HepG2 (cell line): Measurements from ENCODE around the gene REST. TPM values are rescaled to one million over a fixed set of nuclear protein-coding genes. Genes with fewer than 3 reads are reported as not detected.

ENCODE experiments used
- CCDC6 ChIP-seq: sonication (generic); formaldehyde crosslinking; IDR thresholded peaks from 2 replicates; pipeline ENCODE4 v1.8.1; 2022; ENCODE audit warnings: mild to moderate bottlenecking, missing genetic modification reagents, moderate library complexity
- FOXK2 ChIP-seq: fragments of 450-650 bp; IDR thresholded peaks from 2 replicates; pipeline ENCODE4 v1.6.1; 2016
- LBX2 ChIP-seq: sonication (generic); formaldehyde crosslinking; IDR thresholded peaks from 2 replicates; pipeline ENCODE4 v1.5.0; 2020; ENCODE audit warnings: missing genetic modification reagents, mild to moderate bottlenecking, borderline replicate concordance
- POLR2G ChIP-seq: fragments of 200-400 bp; formaldehyde crosslinking; IDR thresholded peaks from 2 replicates; pipeline ENCODE4 v1.6.1; 2018; ENCODE audit warnings: mild to moderate bottlenecking, low read depth, low read length, moderate library complexity
- SAFB2 ChIP-seq: sonication (generic); formaldehyde crosslinking; IDR thresholded peaks from 2 replicates; pipeline ENCODE4 v1.5.1; 2020; ENCODE audit warnings: missing genetic modification reagents, low read depth, mild to moderate bottlenecking, borderline replicate concordance
- SMARCC2 ChIP-seq: fragments of 450-650 bp; IDR thresholded peaks from 2 replicates; pipeline ENCODE4 v1.6.1; 2017; ENCODE audit warnings: antibody characterized with exemption, mild to moderate bottlenecking
- THYN1 ChIP-seq: sonication (generic); formaldehyde crosslinking; IDR thresholded peaks from 2 replicates; pipeline ENCODE4 v1.8.1; 2023; ENCODE audit warnings: low read depth, mild to moderate bottlenecking, moderate library complexity, missing genetic modification reagents, borderline replicate concordance
- ZBTB14 ChIP-seq: sonication (generic); formaldehyde crosslinking; IDR thresholded peaks from 2 replicates; pipeline ENCODE4 v1.4.0; 2020; ENCODE audit warnings: missing genetic modification reagents
- ZNF142 ChIP-seq: sonication (generic); formaldehyde crosslinking; IDR thresholded peaks from 2 replicates; pipeline ENCODE4 v1.4.0; 2020; ENCODE audit warnings: missing genetic modification reagents
- ZNF275 ChIP-seq: sonication (generic); formaldehyde crosslinking; IDR thresholded peaks from 2 replicates; pipeline ENCODE4 v1.8.0; 2022; ENCODE audit warnings: missing genetic modification reagents, mild to moderate bottlenecking, inconsistent platforms, borderline replicate concordance
- ZNF3 ChIP-seq: IDR thresholded peaks from 2 replicates; pipeline ENCODE4 v1.7.0; 2017; ENCODE audit warnings: inconsistent platforms
- ZNF354B ChIP-seq: sonication (generic); formaldehyde crosslinking; IDR thresholded peaks from 2 replicates; pipeline ENCODE4 v1.8.0; 2022; ENCODE audit warnings: mild to moderate bottlenecking, missing genetic modification reagents
- ZNF609 ChIP-seq: sonication (generic); formaldehyde crosslinking; IDR thresholded peaks from 2 replicates; pipeline ENCODE4 v1.4.0; 2020; ENCODE audit warnings: mild to moderate bottlenecking, missing genetic modification reagents, borderline replicate concordance
- polyA plus RNA-seq, 8 experiments: library from polyadenylated mRNA; depleted of rRNA in 3 of 8; stranded (reverse) in 7 of 8; unstranded in 1 of 8; fragments of >200 nt; fragmentation: Illumina TruSeq in 4 of 8; extraction: Trizol in 4 of 8; gene quantifications; 2 replicates each; pipeline versions ENCODE4 v1.2.1 to v1.2.3, GENCODE V29; 2011 to 2016; ENCODE audit warnings: low read depth in 4 of 8, missing spikeins in 1 of 8, mixed read lengths in 1 of 8; ENCODE audit not compliant: insufficient read depth in 1 of 8
- total RNA-seq, 5 experiments: library from RNA; depleted of rRNA; stranded (reverse); fragments of >200 nt; fragmentation: Illumina TruSeq; extraction: Trizol; gene quantifications; 2 replicates each; pipeline ENCODE4 v1.2.3, GENCODE V29; 2016; ENCODE audit warnings: low read depth in 1 of 5

The REST gene
- total and polyA plus RNA-seq, 2 of the 13 experiments (the other 11 are each of a cell fraction or from before 2014, with no cell fraction given), result 12.7 to 22.4 TPM

GRCh38 chr4:56978750-56979303 lies 71.1 kb downstream of the REST start, which contains the start of gene POLR2B (continued):
- TF ChIP-seq CCDC6 (CRISPR knock-in tag), result no peak; the same call in 1 of the 2 replicates
- no peak for TF ChIP-seq LBX2
- TF ChIP-seq ZNF609 (CRISPR knock-in tag), result 0 out of 2 replicates have a peak, but pooled peaks have one; percentile 31
- TF ChIP-seq ZNF3, result no peak
- TF ChIP-seq FOXK2, result no peak
- TF ChIP-seq ZNF354B (CRISPR knock-in tag), result no peak
- TF ChIP-seq SMARCC2, result no peak
- TF ChIP-seq SAFB2 (CRISPR knock-in tag), result no peak
- peak; percentile 90 for TF ChIP-seq POLR2G
- TF ChIP-seq ZNF275 (CRISPR knock-in tag), result no peak; the same call in 1 of the 2 replicates
- no peak for TF ChIP-seq THYN1 (CRISPR knock-in tag)
- TF ChIP-seq ZNF142 (CRISPR knock-in tag), result no peak; the same call in 1 of the 2 replicates
- TF ChIP-seq ZBTB14, result no peak
